ENCODE data around the gene NDST3.
A peak's percentile ranks its signal among the peaks of the same experiment; 100 is the strongest.
"Not testable (repeated sequence)": the region's sequence is repeated elsewhere in the genome, so short reads cannot be mapped to it uniquely, and the experiment has no call there.

NDST3 gene

DNA sequence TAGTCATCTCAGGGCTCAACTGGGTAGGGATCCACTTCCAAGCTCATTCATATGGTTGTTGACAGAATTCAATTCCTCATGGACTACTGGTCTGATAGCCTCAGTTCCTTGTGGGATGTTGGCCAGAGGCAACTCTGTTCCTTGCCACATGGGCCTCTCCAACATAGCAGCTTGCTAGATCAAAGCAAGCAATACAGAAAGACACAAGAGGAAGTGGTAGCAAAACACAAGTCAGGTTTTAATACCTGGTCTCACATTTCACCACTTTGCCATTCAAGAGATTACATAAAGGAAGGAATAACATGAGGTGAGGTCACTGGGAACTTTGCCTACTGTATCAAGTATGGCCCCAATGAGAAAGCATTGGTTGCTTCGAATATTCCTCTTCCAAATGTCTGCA lies 239.4 kb downstream of the NDST3 start:
- DNase-seq (ENCODE audit: low spot score): no peak

DNA sequence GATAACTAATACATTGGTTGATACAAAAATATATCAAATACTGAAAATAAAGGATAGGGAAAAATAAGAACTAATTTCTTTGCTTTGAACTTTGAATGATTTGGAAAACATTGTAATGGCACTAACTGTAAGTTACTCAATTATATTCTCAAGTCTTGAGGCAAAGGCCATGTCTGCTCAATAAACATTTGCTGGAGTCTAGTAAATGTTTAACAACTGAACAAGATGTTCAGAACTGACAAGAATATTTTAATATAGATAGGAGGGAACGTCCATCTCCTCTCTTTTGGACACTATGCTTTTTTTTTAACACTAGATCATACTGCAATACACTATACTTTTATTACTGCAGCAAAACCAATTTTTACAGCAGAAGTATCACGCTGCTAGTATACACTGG lies 242.3 kb downstream of the NDST3 start:
- no peak for DNase-seq (ENCODE audit: low spot score)

GRCh38 chr4:118277243-118277642 lies 243.0 kb downstream of the NDST3 start:
- DNase-seq (ENCODE audit: low spot score): no peak

- peak; percentile 98 for DNase-seq (ENCODE audit: low spot score)
Measured at GRCh38 chr4:118278473-118279274, 244.4 kb downstream of the NDST3 start.

- no peak for DNase-seq (ENCODE audit: low spot score)
Measured at GRCh38 chr4:118279328-118279727, 245.0 kb downstream of the NDST3 start.

- DNase-seq (ENCODE audit: low spot score): no peak
Measured at GRCh38 chr4:118279920-118280432, 245.7 kb downstream of the NDST3 start.

DNA sequence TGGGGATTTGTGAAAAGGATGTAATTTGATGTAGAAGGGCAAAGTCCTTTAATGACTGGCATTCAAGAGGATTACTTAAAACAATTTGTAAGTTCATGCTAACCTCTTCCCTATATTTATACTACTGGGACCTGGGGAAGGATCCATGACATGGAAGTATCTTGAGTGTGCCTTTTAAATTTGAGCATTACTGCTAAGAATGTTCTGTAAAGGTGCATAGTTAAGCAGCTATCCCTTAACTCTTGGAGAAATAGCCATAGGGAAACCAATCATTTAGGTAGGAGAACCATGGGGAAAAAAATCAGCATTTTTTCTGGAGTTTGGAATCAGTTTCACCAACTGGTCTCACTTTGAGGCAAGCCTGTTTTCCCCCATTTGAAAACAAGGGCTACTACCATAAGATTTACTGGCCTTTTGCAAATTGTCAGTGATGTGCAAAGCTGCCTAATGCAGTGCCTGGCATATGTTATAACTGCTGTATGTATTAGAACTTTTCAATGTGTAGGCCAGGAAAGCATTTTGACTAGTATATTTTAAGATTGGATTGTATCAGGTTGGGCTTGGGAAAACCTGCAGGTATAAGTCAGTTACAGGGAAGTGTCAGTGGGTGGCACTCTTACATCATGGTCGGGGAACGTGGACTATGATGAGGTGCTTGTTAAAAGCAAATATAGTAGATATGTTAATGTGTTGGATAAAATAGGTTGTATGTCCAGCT lies 246.4 kb downstream of the NDST3 start:
- DNase-seq (ENCODE audit: low spot score): peak; percentile 31

DNA sequence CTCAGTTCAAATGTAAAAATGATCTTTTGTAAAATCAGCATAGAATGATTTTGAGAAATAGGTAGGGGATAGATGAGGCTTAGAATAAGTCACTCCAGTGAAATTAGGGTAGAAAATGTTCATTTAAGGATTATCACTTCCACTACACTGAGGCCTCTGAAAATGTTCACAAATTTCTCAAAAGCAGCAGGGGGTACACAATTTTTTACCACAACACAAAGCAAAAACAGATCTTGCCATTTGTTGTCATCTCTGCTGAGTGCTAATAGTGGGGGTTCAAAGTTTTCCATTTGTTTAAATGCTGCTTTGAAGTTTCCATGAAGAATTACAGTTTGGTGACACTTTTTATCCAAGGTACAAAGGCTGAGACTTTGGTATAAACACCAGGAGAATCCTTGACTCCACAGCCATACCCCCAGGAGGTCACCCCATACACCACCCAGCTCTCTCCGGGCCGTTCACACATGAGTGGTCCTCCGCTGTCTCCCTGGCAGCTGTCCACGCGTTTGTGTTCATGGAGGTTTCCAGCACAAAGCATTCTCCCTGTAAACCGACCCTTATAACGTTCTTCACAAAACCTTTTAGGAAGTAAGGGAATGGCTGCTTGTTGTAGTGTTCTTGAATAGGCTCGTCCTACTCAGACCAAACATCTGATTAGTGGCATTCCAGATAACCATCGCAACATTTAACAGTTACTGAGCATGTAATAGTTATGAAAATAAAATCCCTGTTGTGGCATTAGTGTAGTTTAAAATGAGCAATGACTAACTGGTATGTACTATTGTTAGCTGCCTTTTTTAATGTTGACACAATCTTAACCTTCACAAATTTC lies 247.5 kb downstream of the NDST3 start:
- no peak for DNase-seq (ENCODE audit: low spot score)

DNA sequence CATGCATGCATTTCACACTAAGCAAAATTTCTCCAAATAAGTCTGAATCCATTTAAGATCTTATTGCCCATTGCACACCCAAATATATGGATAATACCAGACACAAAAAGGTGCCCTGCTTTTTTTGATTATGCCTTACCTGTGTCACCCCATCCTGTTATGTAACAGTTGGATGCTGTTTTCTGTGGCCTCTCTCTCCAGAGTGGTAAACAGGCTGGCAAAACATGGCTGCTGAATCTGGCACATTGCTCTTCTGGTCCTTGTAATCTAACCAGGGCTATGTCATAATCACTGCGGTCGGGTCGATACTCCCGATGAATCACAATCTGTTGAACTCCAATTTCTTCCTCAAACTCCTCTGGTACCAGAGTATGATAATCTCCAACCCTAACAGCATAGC lies 248.4 kb downstream of the NDST3 start:
- DNase-seq (ENCODE audit: low spot score): no peak

DNA sequence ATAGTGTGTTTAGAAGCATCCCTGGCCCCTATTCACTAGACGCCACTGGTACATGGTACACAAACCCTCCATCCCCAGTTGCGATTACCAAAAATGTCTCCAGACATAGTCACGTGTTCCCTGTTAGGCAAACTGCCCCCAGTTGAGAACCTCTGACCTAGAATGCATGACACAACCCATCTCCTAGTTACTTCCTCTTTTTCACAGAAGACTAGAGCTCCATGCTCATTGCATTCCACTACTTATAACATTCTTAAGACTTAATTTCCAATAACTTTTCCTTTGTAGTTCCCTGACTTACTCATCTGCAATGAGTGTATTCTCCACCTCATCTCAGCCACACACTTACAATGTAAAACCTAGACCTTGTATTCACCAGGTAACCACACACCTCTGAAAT lies 249.9 kb downstream of the NDST3 start:
- peak; percentile 15 for DNase-seq (ENCODE audit: low spot score)

- no peak for DNase-seq (ENCODE audit: low spot score)
Measured at GRCh38 chr4:118285931-118286330, 251.6 kb downstream of the NDST3 start.

DNA sequence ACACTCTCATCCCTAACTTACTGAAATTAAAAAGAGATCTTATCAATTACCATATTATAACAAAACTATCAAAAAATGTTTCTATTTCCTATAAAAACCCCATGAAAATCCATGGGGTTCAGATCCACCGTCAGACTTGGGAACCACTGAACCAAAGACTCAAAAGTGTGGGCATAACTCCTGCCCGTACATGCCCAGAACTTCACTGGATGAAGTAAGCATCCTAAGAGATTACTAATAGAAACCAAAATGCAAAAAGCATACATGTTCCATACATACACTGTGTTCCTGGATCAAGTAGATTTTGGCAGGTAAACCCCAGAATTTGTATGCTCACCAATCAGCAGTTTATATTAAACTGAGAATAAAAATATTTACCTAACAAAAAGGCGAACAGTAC lies 252.4 kb downstream of the NDST3 start:
- DNase-seq (ENCODE audit: low spot score): no peak

DNA sequence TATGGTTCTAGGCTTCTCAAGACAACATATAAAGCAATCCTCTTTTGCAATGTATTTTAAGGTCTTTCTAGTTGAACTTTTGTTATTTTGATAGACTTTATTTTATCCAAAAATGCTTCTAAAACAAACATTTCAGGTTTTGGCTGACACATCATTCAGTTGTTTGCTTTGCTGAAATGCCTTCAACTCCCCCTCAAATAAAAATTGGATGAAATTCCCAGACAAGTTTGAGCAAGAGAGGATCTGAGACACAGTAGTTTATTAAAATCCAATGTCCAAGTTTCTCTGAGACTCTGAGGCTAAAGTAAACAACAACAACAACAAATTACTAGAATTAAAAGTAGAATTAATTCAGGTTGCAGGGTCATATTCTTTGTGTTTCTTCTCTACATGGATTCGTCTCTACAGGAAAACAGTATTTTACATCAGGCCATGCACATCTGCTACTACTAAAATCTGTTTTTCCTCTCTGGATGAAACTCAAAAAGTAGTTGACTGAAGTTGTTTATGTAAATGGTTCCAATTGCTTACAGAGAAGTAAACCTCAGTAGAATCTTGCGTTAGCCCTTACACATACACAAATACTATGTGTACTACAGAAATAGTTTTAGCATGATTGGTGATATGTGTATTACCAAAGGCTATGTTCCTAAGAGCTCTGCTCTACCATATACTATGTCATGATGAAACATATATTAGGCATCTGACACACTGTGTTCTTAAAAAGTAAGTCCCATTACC lies 253.6 kb downstream of the NDST3 start:
- no peak for DNase-seq (ENCODE audit: low spot score)

GRCh38 chr4:118289794-118290193 lies 255.5 kb downstream of the NDST3 start:
- no peak for DNase-seq (ENCODE audit: low spot score)

GRCh38 chr4:118290951-118291350 lies 256.7 kb downstream of the NDST3 start:
- DNase-seq (ENCODE audit: low spot score): no peak

DNA sequence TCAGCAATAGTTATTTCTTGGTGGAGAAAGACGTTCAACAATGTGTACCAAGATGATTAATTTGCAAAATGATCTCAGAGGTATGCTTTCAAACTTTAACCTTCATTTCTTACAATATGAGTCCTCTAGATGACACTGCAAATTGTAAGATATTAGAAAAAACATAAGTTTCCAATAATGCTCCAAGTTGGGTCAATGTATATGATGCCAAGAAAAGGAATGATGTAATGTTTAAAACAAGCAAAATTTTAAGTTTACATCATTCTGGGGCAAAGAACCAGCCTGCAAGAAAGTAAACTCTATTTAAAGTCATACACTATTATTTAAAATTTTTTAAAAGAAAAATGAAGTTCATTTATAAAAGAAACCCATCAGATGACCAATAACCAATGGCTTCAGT lies 262.4 kb downstream of the NDST3 start:
- DNase-seq (ENCODE audit: low spot score): no peak

DNA sequence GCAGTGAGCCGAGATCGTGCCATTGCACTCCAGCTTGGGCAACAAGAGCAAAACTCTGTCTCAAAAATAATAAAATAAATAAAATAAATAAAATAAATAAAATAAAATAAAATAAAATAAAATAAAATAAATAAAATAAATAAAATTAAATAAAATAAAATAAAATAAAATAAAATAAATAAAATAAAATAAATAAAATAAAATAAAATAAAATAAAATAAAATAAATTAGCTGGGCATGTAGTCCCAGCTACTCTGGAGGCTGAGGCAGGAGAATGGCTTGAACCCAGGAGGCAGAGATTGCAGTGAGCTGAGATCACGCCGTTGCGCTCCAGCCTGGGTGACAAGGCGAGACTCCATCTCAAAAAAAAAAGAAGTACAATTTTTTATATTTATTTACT lies 265.3 kb downstream of the NDST3 start:
- not testable (repeated sequence) for DNase-seq (ENCODE audit: low spot score)

- DNase-seq (ENCODE audit: low spot score): no peak
Measured at GRCh38 chr4:118307643-118308042, 273.4 kb downstream of the NDST3 start.

All from germinal center (tissue), 1 donor.